GM18858 (cell line): ENCODE measurements around the gene CD3G.
A peak's percentile ranks its signal among the peaks of the same experiment; 100 is the strongest.

Source experiments
- ATAC-seq: cut with Tn5 transposase; IDR thresholded peaks from one replicate; pipeline ENCODE4 v1.9.1; 2021; ENCODE audit not compliant: unreplicated experiment

Gene CD3G

GRCh38 chr11:118322721-118323120, 21.4 kb upstream of the CD3G start:
- no peak for ATAC-seq

- ATAC-seq = no peak
These were observed 18.9 kb upstream of the CD3G start for GRCh38 chr11:118325283-118325682.

- no peak for ATAC-seq
These were observed 15.4 kb upstream of the CD3G start for GRCh38 chr11:118328745-118329144.

GRCh38 chr11:118334745-118335144, 9.4 kb upstream of the CD3G start:
- ATAC-seq = no peak

GRCh38 chr11:118338637-118339061, 5.5 kb upstream of the CD3G start:
- ATAC-seq = no peak

GRCh38 chr11:118339281-118339961, 4.7 kb upstream of the CD3G start:
- no peak for ATAC-seq

- ATAC-seq = no peak
These were observed 3.7 kb upstream of the CD3G start for GRCh38 chr11:118340449-118340848.

- no peak for ATAC-seq
These were observed 2.9 kb upstream of the CD3G start for GRCh38 chr11:118341261-118341660.

- ATAC-seq = no peak
These were observed 2.2 kb upstream of the CD3G start for GRCh38 chr11:118341815-118342489.

GRCh38 chr11:118342503-118343161, 1.5 kb upstream of the CD3G start, which contains the start of gene CD3D:
CD3D (minus strand) TSS chr11:118342705; CDS start chr11:118342607, 98 bp downstream.
- ATAC-seq = no peak

GRCh38 chr11:118343248-118343647, 896 bp upstream of the CD3G start:
- no peak for ATAC-seq

- ATAC-seq = no peak
These were observed 5.3 kb downstream of the CD3G start for GRCh38 chr11:118349475-118349874.

- no peak for ATAC-seq
These were observed 9.1 kb downstream of the CD3G start for GRCh38 chr11:118353084-118353710.

- ATAC-seq = no peak
These were observed 13.9 kb downstream of the CD3G start for GRCh38 chr11:118358071-118358470.

- ATAC-seq = peak; percentile 63
These were observed 15.3 kb downstream of the CD3G start, which contains the start of gene UBE4A for GRCh38 chr11:118359295-118359958. UBE4A (plus strand) TSS chr11:118359600; CDS start chr11:118365081, 5,481 bp downstream.

GRCh38 chr11:118364956-118365615, 20.9 kb downstream of the CD3G start:
- ATAC-seq = no peak

- no peak for ATAC-seq
These were observed 22.1 kb downstream of the CD3G start for GRCh38 chr11:118366287-118366686.

- ATAC-seq = no peak
These were observed 26.6 kb downstream of the CD3G start for GRCh38 chr11:118370774-118371173.

GRCh38 chr11:118373263-118373662, 29.1 kb downstream of the CD3G start:
- ATAC-seq = no peak

GRCh38 chr11:118373871-118374270, 29.7 kb downstream of the CD3G start:
- ATAC-seq = no peak
